DMS153 treated with DMSO at 0.1 percent for 48 hours (cell line): Measurements from ENCODE around the gene BRD7.

ENCODE experiments used
- DNase-seq: peaks from one replicate; lab custom pipeline; 2025; ENCODE audit not compliant: unreplicated experiment; lab: John Stamatoyannopoulos, UW

The BRD7 gene

DNA sequence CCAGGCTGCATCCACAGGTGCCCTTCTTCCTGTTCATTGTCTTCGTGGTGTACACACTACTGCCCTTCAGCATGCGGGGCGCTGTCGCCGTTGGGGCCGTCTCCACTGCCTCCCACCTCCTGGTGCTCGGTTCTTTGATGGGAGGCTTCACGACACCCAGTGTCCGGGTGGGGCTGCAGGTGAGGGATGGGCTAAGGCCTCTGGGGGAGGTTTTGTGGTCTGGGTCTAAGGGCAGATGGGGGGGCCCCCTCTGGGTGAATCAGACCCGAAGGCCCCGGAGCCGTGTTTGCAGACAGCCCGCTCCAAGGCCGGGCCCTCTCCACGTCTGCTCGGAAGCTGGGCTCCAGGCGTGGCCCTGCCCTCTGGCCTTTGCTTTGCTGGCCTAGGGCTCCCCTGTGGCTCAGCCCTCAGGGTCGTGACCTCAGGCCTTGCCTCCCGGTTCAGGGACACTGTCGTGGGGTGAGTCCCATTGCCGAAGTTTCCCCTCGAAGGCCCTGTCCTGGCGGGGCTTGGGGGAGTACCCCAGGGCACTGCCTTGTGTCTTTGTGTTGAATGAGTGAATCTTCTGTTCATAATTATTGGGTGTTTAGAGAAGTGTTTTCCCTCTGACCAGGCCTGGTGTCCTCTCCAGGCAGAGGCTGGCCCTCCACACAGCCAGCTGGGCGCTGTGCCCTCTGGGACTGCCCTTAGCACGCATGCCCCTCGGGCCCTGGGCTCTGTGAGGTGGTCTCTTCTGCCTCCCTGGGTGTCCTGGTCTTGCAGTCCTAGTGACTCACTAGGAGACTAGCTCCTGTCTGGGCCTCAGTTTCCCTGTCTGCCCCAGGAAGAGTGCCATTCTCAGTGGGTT lies 76.8 kb downstream of the BRD7 start:
- no peak for DNase-seq

DNA sequence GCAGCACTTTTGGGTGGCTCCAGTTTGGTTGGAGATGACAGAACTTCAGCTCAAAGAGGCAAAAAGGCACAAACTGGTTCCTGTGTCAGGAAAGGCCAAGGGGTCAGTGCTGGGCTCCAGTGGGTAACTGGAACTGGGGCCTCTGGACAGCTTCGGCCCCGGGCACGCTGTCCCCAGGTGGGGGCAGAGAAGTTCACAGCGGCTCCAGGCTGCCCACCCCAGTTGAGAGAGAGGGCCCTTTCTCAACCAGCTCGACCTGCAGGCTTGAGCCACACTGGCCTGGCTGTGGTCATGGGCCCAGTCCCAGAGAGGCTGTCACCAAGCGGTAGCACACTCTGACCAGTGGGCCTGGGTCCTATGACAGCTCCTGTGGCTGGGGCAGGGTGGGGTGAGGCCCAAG lies 77.9 kb downstream of the BRD7 start:
- no peak for DNase-seq

DNA sequence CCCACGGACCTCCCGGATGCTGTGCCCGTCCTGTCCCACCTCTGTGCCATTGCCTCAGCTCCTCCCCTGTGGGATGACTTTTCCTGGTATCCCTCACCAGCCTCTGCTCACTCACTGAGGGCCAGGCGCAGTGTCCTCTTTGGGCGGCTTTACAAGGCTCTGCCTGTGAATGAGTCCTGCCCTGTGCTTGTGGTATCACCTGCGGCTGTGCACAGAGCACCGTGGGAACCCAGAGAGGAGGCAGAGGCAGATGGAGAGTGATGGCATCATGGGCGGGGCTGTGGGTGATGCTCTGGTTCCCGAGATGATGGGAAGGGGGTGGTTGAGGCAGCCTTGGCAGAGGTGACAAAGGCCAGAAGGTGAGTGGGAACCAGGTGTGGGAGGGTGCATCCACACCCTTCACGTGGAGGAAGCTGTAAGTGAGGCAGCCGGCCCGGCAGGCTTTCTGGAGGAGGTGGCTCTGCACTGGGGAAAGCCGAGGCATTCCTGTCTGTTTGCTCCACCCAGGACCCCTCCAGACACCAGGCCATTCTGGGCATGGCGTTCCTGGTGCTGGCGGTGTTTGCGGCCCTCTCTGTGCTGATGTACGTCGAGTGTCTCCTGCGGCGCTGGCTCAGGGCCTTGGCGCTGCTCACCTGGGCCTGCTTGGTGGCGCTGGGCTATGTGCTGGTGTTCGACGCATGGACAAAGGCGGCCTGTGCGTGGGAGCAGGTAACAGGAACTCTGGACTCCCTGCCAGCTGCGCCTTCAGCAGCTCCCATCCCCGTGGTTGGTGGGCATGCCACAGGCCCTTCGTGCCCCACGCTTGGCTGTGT lies 78.6 kb downstream of the BRD7 start:
- no peak for DNase-seq

DNA sequence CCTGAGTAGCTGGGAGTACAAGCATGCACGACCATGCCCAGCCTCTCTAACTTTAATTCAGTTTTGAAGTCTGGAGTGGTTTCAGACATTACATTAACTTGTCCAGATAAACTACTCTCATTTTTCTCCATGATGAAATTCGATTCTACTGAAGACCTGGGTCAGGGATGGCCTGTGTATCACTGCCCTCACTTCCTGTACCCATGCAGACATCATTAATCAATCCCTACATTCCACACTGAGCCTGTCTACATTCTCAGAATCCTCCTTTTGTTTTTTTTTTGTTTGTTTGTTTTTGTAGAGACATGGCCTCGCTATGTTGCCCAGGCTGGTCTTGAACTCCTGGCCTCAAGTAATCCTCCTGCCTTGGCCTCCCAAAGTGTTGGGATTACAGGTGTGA lies 79.9 kb downstream of the BRD7 start:
- DNase-seq = no peak

DNA sequence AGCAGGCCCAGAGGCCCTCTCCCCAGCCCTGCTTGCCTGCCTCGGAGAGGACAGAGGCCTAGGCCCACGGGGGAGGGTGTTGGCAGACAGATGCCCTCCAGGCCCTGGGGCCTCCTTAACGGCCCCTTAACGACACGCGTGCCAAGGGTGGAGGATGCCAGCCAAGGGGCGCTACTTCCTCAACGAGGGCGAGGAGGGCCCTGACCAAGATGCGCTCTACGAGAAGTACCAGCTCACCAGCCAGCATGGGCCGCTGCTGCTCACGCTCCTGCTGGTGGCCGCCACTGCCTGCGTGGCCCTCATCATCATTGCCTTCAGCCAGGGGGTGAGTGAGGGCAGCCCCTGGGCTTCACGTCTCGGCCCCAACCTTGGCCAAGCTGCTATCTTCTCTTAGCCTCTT lies 80.8 kb downstream of the BRD7 start:
- no peak for DNase-seq

DNA sequence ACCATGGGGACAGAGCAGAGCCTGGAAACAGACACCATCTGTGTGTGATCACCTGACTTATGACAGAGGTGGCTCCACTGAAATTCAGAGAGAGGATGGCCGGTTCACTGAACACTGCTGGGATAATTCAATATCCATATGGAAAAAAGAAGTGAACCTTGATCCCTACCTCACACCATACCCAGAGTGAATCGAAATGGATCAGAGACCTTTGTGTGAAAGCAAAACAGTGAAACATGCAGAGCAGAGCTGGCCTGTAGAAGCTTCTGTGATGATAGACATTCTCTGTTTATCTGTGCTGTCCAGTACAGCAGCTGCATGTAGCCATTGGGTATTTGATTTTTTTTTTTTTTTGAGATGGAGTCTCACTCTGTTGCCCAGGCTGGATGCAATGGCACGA lies 82.1 kb downstream of the BRD7 start:
- no peak for DNase-seq

DNA sequence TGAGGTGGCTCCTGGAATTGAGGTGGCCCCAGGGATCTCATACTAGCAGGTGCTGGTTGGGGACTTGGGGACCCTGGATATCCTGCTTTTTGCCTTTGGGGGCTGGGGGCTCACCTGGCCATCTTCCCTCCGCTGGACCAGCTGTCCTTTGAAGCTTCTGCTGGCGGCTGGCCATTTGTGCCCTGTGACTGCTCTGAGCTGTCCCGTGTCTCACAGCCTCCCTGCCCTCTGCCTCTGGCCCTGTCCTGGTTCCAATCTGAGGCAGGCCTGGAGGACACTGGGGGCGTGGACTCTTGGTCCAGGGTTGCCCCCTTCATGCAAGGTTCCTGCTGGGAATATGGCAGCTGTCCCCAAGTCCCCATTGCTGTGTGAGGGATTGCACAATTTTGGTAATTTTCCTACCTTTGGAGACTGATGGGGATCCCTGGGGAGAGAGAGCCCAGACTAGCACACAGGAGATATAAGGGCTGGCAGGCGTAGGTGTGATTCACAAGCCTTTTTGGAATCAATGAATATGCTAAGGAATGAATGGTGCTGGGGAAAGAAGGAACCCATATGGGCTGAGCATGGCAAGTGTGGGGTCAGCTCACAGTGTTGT lies 83.3 kb downstream of the BRD7 start:
- no peak for DNase-seq

DNA sequence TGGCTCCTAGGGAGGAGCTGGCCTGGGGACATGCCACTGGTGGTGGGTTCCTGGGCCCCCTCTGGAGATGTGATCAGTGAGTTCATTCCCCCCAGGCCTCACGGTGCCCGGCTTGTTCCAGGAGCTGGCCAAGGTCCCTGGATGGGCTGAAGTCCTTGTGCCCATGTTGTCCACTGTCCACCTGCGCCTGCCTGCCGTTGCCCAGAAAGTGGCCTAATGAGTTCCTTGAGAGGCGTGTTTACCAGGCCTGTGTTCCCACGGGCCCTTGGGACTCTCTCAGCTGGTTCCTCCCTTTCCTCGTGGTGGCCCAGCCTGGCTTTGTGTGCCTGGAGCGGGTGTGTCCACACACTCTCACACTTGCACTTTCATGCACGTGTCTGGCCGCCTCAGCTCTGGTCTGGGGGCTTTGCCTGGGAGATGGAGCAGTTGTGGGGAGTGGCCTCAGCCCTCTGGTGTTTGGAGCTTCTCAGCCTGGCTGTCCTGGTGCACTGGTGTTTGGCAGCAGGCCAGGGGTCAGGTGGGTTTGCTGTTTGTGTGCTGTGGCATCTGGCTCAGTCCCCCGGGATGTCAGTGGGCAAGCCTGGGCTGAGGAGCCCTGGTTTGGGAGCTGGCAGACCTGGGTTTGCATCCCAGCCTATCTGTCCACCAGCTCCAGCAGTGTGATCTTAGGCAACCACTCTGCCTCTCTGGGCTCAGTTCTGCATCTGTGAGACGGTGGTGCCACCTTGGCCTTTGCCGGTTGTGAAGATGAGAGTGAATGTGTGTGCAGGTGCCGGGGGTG lies 84.5 kb downstream of the BRD7 start:
- no peak for DNase-seq

DNA sequence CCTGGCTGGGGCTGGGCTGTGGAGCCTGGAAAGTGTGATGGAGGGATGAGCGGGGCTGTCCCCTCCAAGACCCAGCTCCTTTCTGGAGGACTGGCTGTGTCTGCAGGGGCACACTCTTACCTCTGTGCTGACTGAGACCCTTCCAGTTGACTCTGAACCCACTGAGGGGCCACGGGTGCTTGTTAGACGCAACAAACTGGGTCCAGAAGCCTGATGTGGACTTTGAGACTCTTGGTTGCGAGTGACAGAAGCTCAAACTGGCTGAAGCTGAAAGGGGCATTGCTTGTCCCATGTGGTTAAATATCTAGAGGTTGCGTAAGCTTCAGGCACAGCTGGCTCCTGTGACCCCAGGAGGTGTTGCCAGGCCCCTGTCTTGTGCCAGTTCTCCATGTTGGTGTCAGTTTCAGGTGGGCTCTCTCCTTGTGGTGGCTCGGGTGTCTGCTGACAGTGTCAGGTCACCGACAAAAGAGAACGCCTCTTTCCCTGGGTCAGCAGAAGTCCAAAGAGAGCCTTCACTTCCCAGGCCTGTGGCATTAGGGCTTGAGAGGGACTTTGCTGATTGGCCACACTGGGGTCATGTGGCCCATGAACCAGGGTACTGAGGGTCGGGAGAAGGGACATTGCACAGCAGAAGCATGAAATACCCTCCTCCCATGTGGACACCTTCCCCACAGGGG lies 85.7 kb downstream of the BRD7 start:
- no peak for DNase-seq

DNA sequence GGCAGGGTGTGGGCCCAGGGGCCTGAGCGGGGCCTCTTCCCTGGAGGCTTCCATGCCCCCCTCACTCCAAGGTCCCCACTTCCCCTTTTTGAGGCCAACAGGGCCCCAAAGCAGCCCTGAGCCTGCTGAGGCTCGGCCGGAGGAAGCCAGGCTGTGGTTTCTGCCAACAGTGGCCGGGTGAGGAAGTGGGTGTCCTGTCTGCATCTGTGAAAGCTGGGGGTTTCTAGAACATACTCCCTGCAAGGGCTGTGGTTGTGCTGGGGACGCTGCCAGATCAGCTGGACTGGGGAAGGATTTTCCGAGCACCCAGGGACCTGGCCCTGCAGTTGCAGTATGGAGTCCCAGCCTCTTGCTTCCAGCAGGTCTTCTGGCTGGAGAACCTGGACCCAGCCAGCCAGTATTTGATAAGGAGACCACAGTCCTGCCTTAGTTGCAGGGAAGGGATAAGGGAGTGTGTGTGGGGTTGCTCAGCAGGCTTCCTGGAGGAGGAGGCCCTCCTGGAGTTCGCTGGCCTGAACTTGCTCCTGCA lies 86.7 kb downstream of the BRD7 start:
- DNase-seq = no peak

DNA sequence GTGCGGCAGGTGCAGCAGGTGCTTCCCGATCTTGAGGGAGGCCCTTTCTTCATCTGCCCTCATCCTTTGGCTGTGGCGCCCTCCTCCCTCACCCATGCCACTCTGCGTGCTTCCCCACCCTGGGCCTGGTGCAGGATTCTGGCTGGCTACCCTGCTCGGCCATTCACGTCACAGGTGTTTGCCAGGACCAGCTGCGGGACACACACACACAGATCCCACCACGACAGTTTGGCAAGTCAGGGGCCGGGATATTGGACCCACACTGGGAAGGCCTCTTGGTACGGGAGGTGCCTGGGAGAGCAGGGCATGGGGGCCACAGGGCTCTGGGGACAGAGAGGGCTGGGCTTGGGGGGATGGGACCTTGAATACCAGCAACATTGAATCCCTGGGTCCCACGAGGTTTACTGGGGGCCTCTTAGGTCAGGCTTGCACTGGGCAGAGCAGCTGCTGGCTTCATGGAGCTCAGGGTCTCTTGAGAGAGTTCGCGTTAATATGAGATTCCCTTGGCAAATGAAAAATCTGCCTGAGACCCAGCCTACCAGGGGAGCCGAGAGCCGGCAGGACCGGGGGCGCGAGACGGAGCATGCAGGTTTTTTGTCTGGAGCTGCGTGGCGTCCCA lies 87.3 kb downstream of the BRD7 start:
- DNase-seq = no peak

DNA sequence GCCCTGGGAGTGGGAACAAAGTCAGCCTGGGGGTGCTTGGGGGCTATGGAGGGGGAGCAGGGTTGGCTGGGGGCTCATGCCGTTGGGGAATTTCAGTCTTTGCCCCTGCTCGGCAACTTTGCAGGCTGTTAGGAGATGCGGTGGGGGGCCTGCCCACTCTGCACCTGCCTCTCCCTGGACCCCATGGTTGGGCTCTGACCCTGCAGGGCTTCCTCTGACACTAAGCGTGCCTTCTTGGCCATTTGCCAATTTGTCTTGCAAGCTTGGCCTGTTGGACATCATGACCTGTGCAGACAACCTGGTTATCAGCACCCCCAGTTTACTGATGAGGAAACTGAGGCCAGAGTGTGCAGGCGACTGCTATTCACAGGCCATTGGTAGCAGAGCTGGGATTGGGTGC lies 87.9 kb downstream of the BRD7 start:
- DNase-seq = no peak

DNA sequence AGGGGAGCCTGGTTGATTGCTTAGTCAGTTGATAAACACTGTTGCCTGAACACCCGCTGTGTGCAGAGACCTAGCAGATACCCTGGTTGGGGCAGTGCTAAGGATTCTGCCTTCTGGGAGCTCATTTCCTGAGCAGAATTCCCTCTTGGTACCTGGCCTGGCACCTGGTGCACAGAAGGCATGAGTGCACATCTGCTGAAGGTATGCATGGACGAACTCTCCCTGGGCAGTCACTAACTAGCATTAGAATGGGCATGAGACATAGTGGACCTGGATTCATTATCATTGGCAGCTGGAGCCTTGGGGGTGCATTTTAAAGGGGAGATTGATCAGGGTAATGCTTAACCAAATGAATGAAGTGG lies 89.3 kb downstream of the BRD7 start:
- no peak for DNase-seq

DNA sequence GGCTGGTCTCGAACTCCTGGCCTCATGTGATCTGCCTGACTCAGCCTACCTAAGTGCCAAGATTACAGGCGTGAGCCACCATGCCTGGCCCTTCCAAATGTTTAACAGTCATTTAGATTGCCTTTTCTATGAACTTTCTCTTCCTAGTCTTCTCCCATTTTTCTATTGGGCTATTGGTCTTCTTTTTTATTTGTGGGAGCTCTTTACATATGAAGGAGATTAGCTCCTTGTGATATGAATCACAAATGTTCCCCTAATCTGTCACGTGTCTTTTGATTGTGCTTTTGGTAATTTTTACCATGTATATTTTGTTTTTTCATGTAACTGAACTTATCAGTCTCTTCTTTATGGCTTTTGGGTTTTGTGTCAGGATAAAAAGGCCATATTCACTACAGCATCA lies 90.5 kb downstream of the BRD7 start:
- no peak for DNase-seq

DNA sequence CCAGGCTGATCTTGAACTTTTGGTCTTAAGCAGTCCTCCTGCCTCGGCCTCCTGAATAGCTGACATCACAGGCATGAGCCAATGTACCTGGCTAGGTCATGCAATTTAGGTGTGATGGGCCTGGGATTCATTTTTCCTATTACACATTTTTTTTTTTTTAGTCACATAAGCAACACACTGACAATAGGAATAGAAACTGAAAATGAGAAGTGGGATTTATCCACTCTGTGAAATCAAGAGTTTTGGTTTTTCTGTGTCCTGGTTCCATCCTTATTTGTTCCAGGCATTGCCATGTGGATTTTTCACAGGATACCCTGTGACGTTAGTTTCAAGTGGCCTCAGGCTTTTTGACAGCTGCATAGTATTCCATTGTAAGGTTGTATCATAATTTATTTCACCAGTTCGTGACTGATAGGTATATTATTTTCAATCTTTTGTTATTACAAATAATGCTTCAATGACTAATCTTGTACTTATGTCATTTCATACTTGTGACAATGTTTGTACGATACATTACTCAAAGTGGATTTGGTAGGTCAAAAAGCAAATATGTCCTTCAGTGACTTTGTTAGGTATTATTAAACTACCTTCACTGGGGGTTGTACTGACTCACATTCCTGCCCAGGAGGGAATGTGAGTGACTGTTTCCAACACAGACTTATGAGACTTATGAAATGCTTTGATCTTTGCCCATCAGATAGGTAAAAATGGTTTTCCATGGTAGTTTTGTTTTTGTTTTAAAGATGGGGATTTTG lies 91.8 kb downstream of the BRD7 start:
- no peak for DNase-seq

DNA sequence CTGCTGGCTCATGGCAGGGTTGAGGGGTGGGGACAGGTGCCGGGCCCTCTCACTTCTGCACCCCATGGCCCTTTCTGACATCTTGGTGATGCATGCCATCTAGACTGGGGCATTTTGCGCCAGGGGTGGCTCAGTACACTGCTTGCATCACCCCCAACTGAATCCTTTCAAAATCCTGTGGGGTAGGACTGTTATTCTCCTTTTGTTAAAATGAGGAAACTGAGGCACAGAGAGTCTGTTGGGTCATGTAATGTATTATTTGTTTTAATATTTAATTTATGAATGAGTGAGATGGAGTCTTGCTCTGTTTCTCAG lies 92.5 kb downstream of the BRD7 start:
- DNase-seq = no peak

DNA sequence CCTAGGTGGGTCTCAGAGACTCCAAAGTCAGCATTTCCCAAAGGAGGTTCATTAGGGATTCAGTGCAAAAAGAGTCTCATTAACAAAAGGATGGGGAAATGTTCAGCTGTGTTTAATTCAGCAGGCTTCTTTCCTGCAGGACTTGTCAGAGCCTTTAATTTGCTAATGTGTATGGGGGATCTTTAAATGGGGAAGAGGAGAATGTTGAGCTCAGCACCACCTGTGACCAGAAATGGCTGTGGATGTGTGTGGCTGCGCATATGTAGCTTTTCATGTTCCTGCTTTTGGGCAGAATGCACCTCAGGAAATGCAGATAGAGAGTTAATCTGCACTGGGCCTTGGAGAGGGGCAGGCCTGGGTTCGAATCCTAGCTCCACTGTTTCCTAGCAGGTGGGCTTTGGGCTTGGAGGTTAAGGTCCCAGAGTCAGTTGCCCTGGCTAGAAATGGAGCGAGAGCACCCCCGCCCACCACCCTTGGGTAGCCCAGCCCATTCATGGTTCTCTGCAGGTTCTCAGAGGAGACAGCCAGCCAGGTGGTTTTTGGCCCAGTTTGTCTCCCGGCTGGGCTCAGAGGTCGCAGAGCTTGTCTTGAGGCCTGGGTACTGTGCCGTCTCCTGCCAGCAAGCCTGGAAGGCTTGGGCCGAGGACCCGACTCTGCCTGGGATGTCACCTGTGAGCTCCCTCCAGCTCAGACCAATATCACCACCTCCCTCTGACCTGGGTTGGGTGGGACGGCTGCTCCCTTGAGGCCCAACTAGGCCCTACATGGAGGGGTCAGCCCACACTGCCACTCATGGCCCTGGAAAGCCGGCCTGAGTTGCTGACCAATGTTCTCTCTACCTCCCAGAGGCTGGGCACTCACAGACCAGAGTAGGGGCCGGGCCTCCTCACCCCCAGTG lies 93.1 kb downstream of the BRD7 start:
- no peak for DNase-seq

DNA sequence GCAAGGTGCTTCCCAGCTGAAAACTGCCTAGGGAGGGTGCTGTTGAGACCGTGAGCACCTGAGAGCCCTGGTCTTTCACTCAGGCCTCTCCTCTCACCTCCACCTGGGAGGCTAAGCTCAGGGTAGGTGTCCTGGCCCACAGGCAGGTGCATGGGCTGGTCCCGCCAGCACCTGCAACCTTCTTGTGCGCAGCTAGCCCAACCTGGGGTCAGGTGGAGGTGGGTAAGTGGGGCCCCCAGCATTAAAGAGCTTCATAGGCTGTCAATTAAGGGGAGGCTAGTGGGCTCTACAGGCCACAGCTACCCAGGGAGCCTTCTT lies 93.7 kb downstream of the BRD7 start:
- no peak for DNase-seq
